GM23338 (cell line): Measurements from ENCODE around the gene MLLT6. TPM values are rescaled to one million over a fixed set of nuclear protein-coding genes. Genes with fewer than 3 reads are reported as not detected.

Experiments used
- ATAC-seq: fragments of 200-7000 bp; cut with Tn5 transposase; 3 replicates; pipeline ENCODE4 v1.9.1; 2020
- DNase-seq: peaks from one replicate; pipeline ENCODE4 v3.0.0-alpha.2; 2015; ENCODE audit warnings: low spot score
- H2AFZ ChIP-seq: fragments of 200-600 bp; sonication (generic); 2 replicates; pipeline ENCODE4 v1.8.0; 2016; ENCODE audit warnings: antibody characterized with exemption, mild to moderate bottlenecking, moderate library complexity
- H3F3A ChIP-seq: fragments of 200-600 bp; sonication (generic); replicated peaks from 2 replicates; pipeline ENCODE4 v1.8.0; 2017; ENCODE audit warnings: antibody characterized with exemption, mixed run types, low read depth
- H3K27ac ChIP-seq: fragments of 200-600 bp; sonication (generic); 2 replicates; pipeline ENCODE4 v1.6.1; 2016; ENCODE audit warnings: low read depth
- H3K27me3 ChIP-seq: fragments of 200-600 bp; sonication (generic); 2 replicates; pipeline ENCODE4 v1.8.0; 2016; ENCODE audit warnings: mild to moderate bottlenecking, mixed run types, moderate library complexity; ENCODE audit not compliant: insufficient read depth
- H3K36me3 ChIP-seq: fragments of 200-600 bp; sonication (generic); 2 replicates; pipeline ENCODE4 v1.8.0; 2016; ENCODE audit warnings: mild to moderate bottlenecking; ENCODE audit not compliant: insufficient read depth
- H3K4me1 ChIP-seq: fragments of 200-600 bp; sonication (generic); 2 replicates; pipeline ENCODE4 v1.8.0; 2016; ENCODE audit warnings: mild to moderate bottlenecking, moderate library complexity; ENCODE audit not compliant: insufficient read depth
- H3K4me2 ChIP-seq: fragments of 200-600 bp; sonication (generic); 2 replicates; pipeline ENCODE4 v1.7.1; 2017; ENCODE audit warnings: mixed run types
- H3K4me3 ChIP-seq: fragments of 200-600 bp; sonication (generic); 2 replicates; pipeline ENCODE4 v1.6.1; 2016; ENCODE audit warnings: mixed run types
- H3K79me2 ChIP-seq: fragments of 200-600 bp; sonication (generic); replicated peaks from 2 replicates; pipeline ENCODE4 v1.8.0; 2017; ENCODE audit warnings: mild to moderate bottlenecking; ENCODE audit not compliant: insufficient read depth
- H3K9me2 ChIP-seq: fragments of 200-600 bp; sonication (generic); 2 replicates; pipeline ENCODE4 v1.8.0; 2017; ENCODE audit not compliant: insufficient read depth
- H4K20me1 ChIP-seq: fragments of 200-600 bp; sonication (generic); replicated peaks from 2 replicates; pipeline ENCODE4 v1.8.0; 2017; ENCODE audit warnings: mild to moderate bottlenecking; ENCODE audit not compliant: insufficient read depth
- H3K27ac Mint-ChIP-seq: 2 replicates; pipeline ENCODE4 v1.8.0; 2020; ENCODE audit warnings: inconsistent platforms, mild to moderate bottlenecking, moderate library complexity, mixed read lengths
- H3K27me3 Mint-ChIP-seq: 3 replicates; pipeline ENCODE4 v1.8.0; 2022; ENCODE audit warnings: low read depth, mild to moderate bottlenecking, moderate library complexity, mixed read lengths, inconsistent platforms; ENCODE audit not compliant: insufficient read depth, poor library complexity
- H3K36me3 Mint-ChIP-seq: 3 replicates; pipeline ENCODE4 v1.8.0; 2021; ENCODE audit warnings: low read depth, mild to moderate bottlenecking, inconsistent platforms, moderate library complexity, mixed read lengths
- H3K4me1 Mint-ChIP-seq: 3 replicates; pipeline ENCODE4 v1.8.0; 2020; ENCODE audit warnings: mild to moderate bottlenecking, inconsistent platforms, mixed read lengths
- H3K4me3 Mint-ChIP-seq: 3 replicates; pipeline ENCODE4 v1.8.0; 2021; ENCODE audit warnings: moderate library complexity, mild to moderate bottlenecking, inconsistent platforms, mixed read lengths
- H3K9me3 Mint-ChIP-seq: 3 replicates; pipeline ENCODE4 v1.8.0; 2020; ENCODE audit warnings: moderate library complexity, mild to moderate bottlenecking, inconsistent platforms, mixed read lengths
- EZH2 ChIP-seq: fragments of 200-600 bp; sonication (generic); IDR thresholded peaks from one replicate; pipeline ENCODE4 v1.8.0; 2017; ENCODE audit warnings: antibody characterized with exemption, mild to moderate bottlenecking, low read depth; ENCODE audit not compliant: unreplicated experiment
- NANOG ChIP-seq: IDR thresholded peaks from 2 replicates; pipeline ENCODE4 v1.6.1; 2016; ENCODE audit warnings: antibody characterized with exemption, borderline replicate concordance
- POLR2AphosphoS5 ChIP-seq: IDR thresholded peaks from 2 replicates; pipeline ENCODE4 v1.6.1; 2016; ENCODE audit warnings: antibody characterized with exemption, low read depth
- polyA plus RNA-seq: library from polyadenylated mRNA; unstranded; fragments of >200 nt; fragmentation: Nextera tagmentation; extraction: Ambion mirVana; gene quantifications from 2 replicates; pipeline ENCODE4 v1.2.1, GENCODE V29; 2016
- total RNA-seq: library from RNA; depleted of rRNA; stranded (reverse); fragments of >200 nt; shearing (Covaris generic); gene quantifications from 2 replicates; pipeline ENCODE4 v1.2.3, GENCODE V29; 2014
- TF ChIP-seq, protein P1 (sequence below): IDR thresholded peaks from one replicate; pipeline ENCODE4 v1.6.1; 2018; ENCODE audit warnings: antibody characterized with exemption; ENCODE audit not compliant: unreplicated experiment

MLLT6 gene
- total and polyA plus RNA-seq, 2 experiments from 2014 or later, result 2.6 to 2.8 TPM

DNA sequence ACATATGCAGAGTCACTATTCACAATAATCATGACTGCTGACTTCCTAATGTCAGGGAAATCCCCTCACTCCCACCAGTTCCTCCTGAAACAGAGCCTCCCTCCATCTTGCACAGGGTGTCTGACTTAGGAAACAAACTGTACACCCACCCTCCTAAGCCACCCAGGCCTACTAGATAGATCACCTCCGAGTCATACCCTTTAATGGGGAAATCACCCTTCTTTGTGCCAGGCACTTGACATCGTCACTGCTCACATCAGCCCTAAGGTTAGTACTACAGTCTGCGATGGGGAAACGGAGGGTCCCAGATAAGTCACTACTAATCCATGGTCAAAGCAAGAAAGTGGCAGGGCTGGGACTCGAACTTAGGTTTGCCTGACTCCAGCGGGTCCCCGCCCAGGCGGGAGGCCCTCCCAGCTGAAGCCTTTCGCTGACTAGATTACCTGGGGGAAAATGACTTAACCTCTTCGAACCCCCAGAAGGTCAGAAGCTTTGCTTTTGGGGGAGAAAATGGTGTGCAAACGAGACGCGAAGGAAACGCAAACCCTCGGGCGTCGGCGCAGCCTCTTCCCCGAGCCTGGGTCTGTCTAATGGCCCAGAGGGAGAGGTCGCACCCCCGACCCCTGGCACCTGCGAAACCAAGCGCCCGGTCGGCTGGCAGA is 3.4 kb upstream of the MLLT6 start:
- H4K20me1 ChIP-seq, result peaks cover 19% of the 10 kb centered on the region
- H3K27me3 ChIP-seq, result peaks cover 91% of the 10 kb centered on the region
- H3K36me3 Mint-ChIP-seq, result no peaks in the 10 kb centered on the region; the same call in 2 of the 3 replicates
- H3K27me3 Mint-ChIP-seq, result peaks cover 86% of the 10 kb centered on the region
- peak overlapping the region; percentile 64 for H3K4me3 Mint-ChIP-seq
- peak overlapping the region; percentile 67 for H3K4me3 ChIP-seq
- peaks cover 37% of the 10 kb centered on the region for H3K4me1 Mint-ChIP-seq
- peaks cover 5% of the 10 kb centered on the region; the same call in 1 of the 3 replicates for H3K9me3 Mint-ChIP-seq
- ATAC-seq, result no peak
- peaks cover 22% of the 10 kb centered on the region for H3K4me1 ChIP-seq
- H3K27ac ChIP-seq, result no peak overlapping the region
- peak overlapping the region; percentile 79 for H3K4me2 ChIP-seq
- no peak for TF ChIP-seq POLR2AphosphoS5
- TF ChIP-seq EZH2, result peak; percentile 85
- H2AFZ ChIP-seq, result peak overlapping the region; percentile 93
- DNase-seq, result peak; percentile 38
- H3F3A ChIP-seq, result peaks cover 40% of the 10 kb centered on the region
- no peak overlapping the region for H3K27ac Mint-ChIP-seq
- H3K9me2 ChIP-seq, result no peaks in the 10 kb centered on the region
- no peaks in the 10 kb centered on the region for H3K79me2 ChIP-seq
- no peaks in the 10 kb centered on the region for H3K36me3 ChIP-seq

DNA sequence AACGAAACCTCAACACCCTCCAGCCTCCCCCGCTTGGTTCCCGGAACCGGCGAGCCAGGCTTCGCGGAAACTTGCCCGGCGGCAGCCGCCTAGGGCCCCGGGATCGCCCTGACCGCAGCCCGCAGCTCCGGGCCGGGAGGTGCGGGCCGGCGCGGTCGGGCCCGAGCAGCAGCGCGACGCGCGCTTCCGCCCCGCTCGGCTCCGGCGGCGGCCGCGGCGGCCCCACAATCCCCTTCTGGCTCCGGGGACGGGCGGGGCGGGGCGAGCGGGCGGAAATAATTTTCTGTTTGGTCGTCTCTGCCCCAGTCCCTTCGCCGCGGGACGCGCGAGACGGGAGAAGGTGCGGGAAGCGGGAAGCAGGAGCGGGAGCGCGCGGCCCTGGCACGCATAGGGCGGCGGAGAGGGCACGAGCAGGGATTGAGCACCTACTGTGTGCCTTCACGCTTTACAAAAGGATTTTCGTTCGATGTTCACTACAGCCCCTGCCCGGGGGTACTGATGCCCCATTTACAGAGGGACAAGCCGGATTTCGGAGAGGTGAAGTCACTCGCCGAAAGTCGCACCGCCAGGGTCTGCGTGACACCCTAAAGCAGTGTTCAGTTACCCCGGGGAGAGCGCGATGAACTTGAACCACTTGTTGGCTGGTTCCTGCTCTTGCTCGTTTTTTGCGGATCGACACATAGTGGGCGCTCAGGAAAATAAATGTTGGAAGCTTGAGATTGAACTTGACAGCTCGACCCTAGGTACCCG is 2.7 kb upstream of the MLLT6 start:
- H3K9me2 ChIP-seq, result no peaks in the 10 kb centered on the region
- Mint-ChIP-seq H3K9me3 (peaks cover 5% of the 10 kb centered on the region; the same call in 2 of the 3 replicates), H3K36me3 (peaks cover 4% of the 10 kb centered on the region; the same call in 1 of the 3 replicates), H3K27ac (no peak overlapping the region), H3K4me3 (peak overlapping the region; percentile 80), H3K27me3 (peaks cover 88% of the 10 kb centered on the region), H3K4me1 (peaks cover 44% of the 10 kb centered on the region)
- H3K36me3 ChIP-seq, result no peaks in the 10 kb centered on the region
- peak overlapping the region; percentile 67 for H3K4me3 ChIP-seq
- H3K27me3 ChIP-seq, result peaks cover 91% of the 10 kb centered on the region
- TF ChIP-seq EZH2 (peak; percentile 74), NANOG (no peak)
- peak overlapping the region; percentile 93 for H2AFZ ChIP-seq
- ATAC-seq, result peak; percentile 51
- no peaks in the 10 kb centered on the region for H3K79me2 ChIP-seq
- H3F3A ChIP-seq, result peaks cover 45% of the 10 kb centered on the region
- peaks cover 21% of the 10 kb centered on the region for H4K20me1 ChIP-seq
- H3K27ac ChIP-seq, result no peak overlapping the region
- DNase-seq, result peak; percentile 83
- H3K4me2 ChIP-seq, result peak overlapping the region; percentile 79
- H3K4me1 ChIP-seq, result peaks cover 29% of the 10 kb centered on the region

DNA sequence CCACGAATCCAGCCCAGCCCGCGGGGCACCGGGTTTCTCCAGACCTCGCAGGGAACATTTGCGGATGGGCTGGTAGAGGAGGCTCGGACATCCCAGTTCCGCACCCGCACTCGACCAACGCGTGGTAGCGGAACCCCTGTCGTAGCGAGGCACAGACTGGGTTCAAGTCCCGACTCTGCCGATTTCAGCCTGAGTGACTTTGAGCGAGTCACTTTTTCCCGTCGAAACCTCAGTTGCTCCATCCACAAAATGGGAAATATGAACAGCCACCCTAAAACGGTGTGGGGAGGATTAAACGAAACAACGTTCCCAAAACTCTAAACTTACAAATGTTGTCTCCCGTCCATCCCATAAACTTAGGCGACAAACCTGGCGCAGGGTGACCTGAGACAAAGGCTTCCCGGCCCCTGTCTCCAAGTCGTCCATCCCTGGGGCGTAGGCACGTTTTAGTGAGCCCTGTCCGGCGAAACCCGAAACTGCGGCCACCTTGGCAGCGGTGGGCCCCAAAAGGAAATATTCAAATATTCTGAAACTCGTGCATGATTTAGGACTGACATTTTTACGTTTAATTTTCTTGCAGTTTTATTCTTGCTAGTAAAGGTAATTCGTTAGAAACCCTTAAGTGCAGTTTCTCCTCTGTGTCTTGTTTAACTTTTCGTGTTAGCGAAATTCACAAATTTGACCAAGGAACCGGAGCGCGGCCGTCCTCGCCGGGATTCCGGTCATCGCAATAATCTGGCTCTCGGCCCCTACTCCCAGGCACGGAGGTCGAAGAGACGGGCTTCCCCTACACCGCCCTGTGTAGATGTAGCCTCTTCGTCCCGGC is 1.9 kb upstream of the MLLT6 start:
- TF ChIP-seq, protein P1, sequence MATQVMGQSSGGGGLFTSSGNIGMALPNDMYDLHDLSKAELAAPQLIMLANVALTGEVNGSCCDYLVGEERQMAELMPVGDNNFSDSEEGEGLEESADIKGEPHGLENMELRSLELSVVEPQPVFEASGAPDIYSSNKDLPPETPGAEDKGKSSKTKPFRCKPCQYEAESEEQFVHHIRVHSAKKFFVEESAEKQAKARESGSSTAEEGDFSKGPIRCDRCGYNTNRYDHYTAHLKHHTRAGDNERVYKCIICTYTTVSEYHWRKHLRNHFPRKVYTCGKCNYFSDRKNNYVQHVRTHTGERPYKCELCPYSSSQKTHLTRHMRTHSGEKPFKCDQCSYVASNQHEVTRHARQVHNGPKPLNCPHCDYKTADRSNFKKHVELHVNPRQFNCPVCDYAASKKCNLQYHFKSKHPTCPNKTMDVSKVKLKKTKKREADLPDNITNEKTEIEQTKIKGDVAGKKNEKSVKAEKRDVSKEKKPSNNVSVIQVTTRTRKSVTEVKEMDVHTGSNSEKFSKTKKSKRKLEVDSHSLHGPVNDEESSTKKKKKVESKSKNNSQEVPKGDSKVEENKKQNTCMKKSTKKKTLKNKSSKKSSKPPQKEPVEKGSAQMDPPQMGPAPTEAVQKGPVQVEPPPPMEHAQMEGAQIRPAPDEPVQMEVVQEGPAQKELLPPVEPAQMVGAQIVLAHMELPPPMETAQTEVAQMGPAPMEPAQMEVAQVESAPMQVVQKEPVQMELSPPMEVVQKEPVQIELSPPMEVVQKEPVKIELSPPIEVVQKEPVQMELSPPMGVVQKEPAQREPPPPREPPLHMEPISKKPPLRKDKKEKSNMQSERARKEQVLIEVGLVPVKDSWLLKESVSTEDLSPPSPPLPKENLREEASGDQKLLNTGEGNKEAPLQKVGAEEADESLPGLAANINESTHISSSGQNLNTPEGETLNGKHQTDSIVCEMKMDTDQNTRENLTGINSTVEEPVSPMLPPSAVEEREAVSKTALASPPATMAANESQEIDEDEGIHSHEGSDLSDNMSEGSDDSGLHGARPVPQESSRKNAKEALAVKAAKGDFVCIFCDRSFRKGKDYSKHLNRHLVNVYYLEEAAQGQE, result no peak
- peak; percentile 68 for TF ChIP-seq EZH2
- Histone ChIP-seq H3K4me1 (peaks cover 37% of the 10 kb centered on the region), H3F3A (peaks cover 45% of the 10 kb centered on the region), H3K4me2 (peak overlapping the region; percentile 79), H2AFZ (no peak overlapping the region), H4K20me1 (peaks cover 22% of the 10 kb centered on the region), H3K9me2 (no peaks in the 10 kb centered on the region), H3K27ac (no peak overlapping the region), H3K79me2 (no peaks in the 10 kb centered on the region), H3K4me3 (peak overlapping the region; percentile 67), H3K36me3 (no peaks in the 10 kb centered on the region), H3K27me3 (peaks cover 91% of the 10 kb centered on the region)
- H3K27me3 Mint-ChIP-seq, result peaks cover 88% of the 10 kb centered on the region
- H3K4me3 Mint-ChIP-seq, result peak overlapping the region; percentile 80
- H3K9me3 Mint-ChIP-seq, result peaks cover 5% of the 10 kb centered on the region; the same call in 2 of the 3 replicates
- H3K27ac Mint-ChIP-seq, result no peak overlapping the region
- peaks cover 51% of the 10 kb centered on the region for H3K4me1 Mint-ChIP-seq
- ATAC-seq, result no peak
- H3K36me3 Mint-ChIP-seq, result peaks cover 7% of the 10 kb centered on the region; the same call in 2 of the 3 replicates
- peak; percentile 40 for DNase-seq
